Fibroblast of peridontal ligament (primary cell): Measurements from ENCODE around the gene AGR3.
"Not testable (repeated sequence)": the region's sequence is repeated elsewhere in the genome, so short reads cannot be mapped to it uniquely, and the experiment has no call there.

Experiments used
- DNase-seq: peaks from one replicate; pipeline ENCODE4 v3.0.0-alpha.2; 2010; ENCODE audit errors: extremely low read depth

The AGR3 gene

DNA sequence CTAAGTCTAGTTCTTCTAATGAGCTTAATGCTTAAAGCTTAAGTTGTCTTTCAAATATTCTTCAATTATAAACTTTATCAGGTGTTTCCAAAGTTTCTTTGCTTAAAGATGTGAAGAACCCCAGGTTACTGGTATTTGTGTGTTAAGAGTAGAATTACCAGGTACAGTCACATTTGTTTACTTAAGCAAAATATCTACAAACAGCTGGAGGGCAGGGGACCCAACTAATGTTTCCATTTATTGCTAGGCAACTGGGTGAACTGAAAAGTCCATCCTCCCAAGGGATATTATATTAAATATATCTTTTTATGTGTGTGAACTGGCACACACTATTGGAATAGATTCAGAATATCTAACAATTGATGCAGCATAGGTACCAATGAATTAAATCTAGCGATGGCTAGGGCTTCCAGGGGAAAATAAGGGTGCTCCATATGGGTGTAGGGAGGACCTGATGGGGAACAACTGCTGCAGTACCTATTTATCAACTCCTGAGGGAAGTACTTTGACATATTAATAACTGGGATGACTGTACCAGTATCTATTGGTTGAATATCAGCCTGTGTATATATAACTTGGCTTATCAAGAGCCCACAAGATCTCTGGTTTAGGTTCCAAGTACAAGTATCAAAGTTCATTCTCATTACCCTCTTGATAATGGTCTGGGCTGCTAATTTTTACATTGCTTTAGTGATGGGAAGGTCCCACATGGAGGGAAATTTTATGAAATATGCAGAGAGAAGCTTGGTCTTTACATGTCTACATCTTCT, 10.3 kb upstream of the AGR3 start:
- DNase-seq: no peak

DNA sequence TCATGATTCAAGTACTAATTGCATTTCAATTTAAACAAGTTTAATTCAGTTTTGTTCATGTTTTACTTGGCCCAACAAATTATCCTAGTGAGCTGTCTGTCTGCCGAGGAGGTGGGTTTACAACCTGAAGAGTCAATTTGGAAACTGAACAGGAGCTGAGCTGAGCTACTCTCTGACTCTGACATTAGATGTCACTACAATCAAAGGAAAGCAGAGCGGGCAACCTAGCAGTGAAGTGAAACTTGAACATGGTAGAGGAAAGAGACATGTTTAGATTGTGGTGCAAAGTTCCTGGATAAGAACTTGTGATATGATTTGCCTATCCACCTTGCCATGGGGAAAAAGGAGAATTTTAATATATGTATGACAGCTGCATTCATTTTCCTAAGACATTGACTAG, 9.6 kb upstream of the AGR3 start:
- DNase-seq: peak; percentile 87

DNA sequence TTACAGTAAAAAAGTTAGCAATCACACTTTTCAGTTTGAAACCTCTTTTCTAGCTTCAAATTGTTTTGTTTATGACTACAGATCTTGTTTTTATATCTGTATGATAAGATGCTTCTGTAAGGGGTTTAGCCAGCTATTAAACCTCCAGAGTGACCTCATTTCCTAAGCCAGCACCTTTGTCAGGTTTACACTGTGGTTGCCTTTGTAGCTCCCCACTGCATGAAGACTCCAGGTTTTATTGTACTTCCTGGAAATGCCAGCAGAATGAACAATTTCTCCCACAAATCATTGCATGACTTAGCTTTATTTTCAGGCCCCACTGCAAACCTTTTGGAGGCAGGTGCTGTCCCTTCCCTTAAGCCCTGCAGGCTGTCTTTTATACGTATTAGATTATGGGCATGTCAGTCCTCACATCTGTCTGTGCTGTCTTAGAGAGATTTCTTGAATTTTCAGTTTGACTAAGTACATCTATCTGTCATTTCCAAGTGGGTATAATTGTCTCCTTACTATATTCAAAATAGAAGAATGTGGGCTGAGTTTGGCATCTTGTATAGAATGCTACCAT, 8.2 kb upstream of the AGR3 start:
- DNase-seq: no peak

DNA sequence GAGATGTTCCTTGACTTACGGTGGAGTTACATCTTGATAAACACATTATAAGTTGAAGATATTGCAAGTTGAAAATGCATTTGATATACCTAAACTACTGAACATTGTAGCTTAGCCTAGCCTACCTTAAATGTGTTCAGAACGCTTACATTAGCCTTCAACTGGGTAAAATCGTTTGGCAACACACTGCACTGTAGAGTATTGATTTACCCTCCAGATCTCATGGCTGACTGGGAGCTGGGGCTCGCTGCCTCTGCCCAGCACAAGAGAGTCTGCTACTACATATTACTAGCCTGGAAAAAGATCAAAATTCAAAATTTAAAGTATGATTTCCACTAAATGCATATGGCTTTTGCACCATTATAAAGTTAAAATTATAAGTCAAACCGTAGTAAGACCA, 7.5 kb upstream of the AGR3 start:
- no peak for DNase-seq

DNA sequence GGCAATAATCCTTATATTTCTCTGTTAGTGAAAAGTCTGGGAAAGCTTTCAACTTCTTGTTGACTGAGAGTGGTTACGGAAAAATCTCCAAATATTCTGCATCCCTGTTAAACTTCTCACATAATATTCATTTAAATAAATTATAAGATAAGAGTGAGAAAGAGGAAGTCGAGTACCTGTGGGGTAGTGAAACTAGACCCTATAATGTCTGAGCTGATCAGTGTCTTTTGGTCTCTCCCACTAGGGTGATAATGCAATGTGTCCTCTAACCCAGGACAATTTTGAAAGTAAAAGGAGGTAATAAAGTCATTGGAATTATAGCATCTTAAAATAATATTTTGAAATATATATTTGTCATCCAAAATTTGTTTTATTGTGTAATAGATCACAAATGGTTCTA, 2.1 kb upstream of the AGR3 start:
- no peak for DNase-seq

DNA sequence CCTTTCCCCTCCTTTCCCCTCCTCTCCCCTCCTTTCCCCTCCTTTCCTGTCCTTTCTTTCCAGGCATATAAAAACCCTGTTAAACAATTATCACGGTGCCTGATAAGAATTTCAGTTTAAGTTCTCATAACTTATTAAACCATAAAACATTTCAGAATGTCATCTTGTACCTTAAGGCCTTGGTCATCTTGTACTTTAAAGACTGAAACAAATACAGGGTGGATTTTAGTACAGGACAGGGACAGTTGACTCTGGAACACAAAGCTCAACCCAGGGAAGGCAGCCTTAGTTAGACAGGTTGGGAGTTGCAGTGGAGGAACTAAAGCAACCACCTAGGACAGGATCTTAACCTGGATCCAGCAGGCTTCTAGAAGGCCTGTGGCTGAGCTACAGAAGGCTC, 1.2 kb downstream of the AGR3 start:
- no peak for DNase-seq

DNA sequence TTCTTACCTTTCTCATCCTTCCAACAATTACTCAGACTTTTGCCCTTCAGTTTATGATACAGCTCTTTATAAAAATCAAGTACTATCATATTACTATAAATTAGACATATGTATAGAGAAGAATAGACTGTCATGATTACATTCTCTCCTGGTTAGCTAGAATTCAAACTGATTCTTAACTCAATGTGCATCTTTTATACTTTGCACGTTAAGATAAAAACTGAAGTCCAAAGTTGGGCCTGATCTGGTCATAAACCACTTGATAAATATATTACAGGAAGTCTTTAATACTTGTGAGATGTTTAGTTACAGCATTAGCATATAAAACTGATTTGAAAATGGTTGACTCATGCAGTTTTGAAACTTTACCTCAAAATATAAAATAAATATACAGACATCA, 2.6 kb downstream of the AGR3 start:
- DNase-seq: no peak

DNA sequence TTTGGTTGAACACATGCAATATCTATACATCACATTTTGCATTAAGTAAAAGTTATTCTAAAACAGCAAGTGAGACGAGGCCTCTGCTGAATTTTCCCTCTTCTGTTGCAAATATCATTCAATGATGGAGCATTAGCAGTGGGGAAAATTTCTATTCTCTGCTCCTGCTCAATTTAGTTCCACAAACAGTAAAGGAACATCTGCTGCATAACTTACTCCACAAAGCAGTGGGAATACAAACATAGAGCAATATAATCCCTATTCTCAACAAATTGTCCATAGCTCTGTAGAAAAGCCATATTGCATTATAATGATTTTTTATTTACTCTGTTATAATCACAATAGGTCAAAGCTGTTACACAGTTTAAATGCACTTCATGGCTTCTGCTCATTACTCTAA, 5.9 kb downstream of the AGR3 start:
- no peak for DNase-seq

DNA sequence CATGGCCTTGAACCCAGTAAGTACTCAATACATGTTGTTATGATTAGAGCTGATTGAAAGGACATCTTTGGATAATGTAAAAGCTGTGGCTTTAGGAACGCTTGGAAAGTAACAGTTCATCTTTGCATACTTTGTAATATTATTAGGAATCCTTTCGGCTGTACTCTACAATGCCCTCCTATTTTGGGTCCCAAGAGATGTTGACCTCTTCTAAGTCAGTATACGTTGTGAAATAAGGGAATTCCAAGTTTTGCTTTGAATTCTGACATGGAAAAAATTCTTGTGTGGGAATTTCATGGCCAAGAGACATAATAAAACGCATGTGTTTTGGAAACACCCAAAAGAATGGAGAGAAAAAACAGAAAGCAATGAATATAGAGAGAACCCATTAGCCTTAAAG, 7.7 kb downstream of the AGR3 start:
- DNase-seq: peak; percentile 67

DNA sequence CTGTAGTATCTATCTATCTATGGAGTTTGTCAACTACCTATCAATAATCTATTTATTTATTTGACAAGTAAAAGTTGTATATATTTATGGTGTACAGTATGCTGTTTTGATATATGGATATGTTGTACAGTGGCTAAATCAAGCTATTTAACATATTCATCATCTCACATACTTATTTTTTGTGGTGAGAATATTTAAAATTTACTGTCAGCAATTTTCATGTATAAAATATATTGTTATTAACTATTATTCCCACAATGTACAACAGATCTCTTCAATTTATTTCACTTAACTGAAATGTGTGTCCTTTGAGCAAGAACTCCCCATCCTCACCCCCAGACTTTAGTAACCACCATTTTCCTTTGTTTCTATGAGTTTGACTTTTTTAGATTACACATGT, 14.5 kb downstream of the AGR3 start:
- no peak for DNase-seq

DNA sequence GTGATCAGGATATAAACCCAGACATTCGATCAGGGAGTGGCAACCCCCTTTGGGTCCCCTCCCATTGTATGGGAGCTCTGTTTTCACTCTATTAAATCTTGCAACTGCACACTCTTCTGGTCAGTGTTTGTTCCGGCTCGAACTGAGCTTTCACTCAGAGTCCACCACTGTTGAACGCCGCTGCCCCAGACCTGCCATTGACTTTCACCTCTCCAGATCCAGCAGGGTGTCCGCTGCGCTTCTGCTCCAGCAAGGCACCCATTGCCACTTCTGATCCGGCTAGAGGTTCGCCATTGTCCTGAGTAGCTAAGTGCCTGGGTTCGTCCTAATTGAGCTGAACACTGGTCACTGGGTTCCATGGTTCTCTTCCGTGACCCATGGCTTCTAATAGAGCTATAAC, 28.6 kb downstream of the AGR3 start:
- not testable (repeated sequence) for DNase-seq

DNA sequence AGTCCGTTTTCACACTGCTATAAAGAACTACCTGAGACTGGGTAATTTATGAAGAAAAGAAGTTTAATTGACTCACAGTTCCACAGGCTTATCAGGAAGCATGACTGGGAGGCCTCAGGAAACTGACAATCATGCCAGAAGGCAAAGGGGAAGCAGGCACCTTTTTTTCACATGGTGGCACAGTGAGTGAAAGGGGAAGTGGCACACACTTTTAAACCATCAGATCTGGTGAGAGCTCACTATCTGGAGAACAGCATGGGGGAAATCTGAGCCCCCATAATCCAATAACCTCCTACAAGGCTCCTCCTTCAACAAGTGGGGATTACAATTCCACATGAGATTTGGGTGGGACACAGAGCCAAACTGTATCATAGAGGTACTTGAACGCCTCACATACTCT, 30.0 kb downstream of the AGR3 start:
- no peak for DNase-seq

DNA sequence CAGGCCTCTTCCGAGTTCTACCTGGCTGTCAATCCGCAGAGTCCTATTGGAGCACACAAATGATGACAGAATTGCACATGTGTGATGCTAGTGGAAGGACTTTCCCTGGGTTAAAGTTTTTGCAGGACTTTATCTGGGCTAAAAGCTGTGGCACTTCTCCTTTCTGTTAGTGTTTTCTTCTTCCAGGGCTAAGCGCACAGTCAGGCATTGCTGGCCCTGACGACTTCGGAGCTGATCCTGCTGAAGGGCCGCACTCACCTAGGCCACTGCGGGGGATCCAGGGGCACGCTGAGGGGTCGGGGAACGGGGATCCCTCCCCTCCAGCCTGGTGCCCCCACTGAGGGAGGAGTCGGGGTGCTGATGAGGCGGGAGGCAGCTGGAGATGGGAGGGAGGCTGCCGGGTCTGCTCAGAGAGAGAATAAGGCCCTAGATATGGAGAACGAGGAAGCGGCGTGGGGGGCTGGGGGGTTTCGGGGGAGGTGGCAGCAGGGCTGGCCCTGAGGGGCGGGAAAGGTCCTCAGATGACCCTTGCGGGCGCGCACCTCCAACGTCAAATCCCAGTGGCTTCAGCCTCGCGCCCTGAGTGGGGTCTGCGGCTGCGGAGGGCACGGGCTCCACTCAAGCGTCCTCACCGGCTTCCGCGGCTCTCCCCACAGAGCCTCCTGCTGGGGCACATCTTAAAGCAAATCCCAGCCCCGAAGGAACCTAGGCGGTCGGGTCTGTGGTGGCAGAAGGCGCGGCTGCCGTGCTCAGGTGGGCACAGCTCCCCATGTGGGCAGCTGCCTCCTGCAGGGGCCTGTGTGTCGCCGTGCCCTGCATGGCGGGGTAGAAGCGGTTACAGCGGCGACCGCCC, 30.9 kb downstream of the AGR3 start:
- DNase-seq: no peak

DNA sequence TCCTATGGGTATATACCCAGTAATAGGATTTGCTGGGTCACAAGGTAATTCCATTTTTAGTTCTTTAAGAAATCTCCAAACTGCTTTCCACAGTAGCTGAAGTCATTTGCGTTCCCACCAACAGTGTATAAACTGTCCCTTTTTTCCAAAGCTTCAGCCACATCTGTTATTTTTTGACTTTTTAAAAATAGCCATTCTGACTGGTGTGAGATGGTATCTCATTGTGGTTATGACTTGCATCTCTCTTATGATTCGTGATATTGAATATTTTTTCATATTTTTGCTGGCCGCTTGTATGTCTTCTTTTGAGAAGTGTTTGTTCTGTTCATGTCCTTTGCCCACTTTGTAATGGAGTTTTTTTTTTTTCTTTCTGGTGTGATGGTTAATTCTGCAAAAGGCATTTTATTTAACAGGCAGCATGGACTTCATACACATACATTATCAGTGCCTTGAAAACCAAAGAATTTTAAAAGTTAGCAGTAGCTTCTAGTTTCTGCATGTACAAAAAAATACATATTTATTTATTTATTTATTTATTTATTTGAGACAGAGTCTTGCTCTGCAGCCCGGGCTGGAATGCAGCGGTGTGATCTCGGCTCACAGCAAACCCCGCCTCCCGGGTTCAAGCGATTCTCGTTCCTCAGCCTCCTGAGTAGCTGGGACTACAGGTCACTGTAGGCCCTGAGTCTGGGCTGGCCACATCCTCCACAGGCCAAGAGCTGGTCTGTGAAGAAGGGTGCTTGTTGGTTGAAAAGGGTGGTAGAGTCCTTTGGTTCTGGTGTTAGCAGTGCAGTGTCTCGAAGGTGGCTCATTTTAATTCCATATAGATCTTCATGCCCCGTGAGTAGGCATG, 32.3 kb downstream of the AGR3 start:
- no peak for DNase-seq

DNA sequence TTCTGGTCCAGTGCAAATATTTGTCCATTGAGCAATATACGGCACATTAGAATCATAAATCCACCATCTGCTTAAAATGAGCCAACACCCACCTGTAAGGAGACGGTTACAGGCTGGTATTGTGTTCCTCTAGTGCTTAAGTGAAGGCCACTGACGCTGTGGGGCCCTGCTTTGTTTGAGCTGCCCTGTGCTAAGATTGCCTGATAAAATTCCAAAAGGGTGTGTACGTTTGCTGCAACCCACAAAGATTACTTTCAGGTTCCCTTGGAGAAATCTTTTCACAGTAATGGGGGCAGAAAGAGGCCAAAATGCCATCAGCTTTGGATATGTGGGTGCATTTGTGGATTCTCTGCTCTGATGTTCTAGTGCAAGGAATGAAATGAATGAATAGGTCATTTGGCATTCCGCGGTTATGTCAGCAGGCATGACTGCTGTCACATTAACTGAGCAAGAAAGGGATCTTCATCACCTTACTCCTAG, 34.4 kb downstream of the AGR3 start:
- no peak for DNase-seq

DNA sequence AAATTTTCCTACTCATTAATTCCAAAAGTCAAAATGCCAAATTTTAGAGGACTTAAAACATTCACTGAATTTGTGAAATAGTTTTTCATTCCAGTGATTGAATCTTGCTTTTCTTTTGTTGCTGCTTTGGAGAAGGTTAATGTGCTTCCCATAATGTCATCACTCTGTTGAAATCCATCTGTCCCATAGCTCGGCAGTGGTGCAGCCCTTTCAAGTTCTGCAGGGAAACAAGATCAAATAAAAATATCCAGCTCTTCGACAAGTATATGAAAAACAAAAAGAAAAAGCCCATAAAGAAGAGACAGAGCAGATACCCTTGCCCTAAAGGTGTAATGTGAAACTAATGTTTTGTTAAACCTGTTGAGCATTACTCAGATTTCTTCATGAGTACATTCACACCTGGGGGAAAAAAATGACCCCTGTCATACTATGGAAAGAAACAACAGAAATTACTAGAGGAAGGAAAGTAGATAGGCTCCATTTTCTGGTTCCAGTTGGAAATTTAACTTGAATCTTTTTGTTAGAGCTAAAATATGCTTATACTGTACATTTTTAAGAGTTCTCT, 35.1 kb downstream of the AGR3 start:
- DNase-seq: no peak

DNA sequence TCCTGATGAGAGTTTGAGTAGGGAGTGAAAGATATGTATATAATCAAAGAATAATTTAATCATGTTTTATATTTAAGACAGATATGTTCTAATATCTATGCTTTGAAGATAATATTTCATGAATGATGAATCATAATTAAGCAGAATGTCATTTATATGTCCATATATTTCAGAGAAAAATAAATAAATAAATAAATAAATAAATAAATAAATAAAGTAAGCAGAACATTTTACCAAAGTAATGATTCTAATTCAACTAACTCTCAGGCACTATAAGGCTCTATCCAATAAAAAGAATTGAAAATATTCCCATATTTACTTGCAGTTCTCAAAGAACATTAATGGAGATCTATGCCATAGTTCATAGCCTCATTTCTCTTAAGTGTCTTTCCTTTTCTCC, 36.0 kb downstream of the AGR3 start:
- no peak for DNase-seq

DNA sequence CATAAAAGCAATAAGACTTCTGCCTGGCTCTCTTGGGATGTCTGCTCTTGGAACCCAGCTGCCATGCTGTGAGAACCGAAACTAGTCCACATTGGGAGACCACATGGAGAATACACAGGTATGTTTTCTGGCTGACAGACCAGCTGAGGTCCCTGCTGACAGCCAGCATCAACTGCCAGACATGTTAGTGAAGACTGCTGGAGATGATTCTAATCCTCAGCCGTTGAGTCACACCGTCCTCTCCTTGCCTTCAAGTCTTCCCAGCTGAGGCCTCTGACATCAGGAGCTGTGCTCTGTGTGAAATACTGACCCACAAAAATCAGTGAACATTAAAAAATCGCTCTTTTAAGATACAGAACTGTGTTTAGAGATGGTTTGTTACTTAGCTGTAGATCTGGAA, 40.1 kb downstream of the AGR3 start:
- no peak for DNase-seq

DNA sequence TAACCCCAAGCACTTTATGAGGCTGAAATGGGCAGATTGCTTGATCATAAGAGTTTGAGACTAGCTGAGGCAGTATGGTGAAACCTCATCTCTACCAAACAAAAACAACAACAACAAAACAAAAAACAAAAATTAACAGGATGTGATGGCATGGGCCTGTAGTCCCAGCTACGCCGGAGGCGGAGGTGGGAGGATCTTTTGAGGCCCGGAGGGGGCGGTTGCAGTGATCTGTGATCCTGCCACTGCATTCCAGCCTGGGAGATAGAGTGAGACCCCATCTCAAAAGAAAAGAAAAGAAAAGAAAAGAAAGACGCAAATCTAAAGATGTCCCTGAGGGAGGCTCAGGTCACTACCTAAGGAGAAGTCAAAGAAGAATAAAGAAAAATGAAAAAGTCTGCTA, 41.7 kb downstream of the AGR3 start:
- no peak for DNase-seq

DNA sequence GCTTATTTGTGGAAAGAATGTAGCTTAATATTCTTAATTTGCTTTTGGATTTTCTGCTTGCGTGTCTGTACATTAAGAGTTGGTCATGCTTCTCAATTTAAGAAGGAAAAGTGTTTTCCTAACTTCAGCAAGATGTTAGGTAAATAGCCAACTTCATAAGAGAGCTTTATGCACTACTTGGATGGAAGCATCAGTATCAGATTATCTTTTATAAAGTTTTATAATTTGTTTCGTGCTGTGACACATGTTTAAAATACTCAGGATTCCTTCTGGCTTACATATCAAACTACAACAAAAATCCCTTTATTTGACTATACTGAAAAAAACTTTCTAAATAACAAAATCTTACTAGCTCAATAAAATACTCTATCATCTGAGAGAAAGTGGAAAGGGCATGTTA, 42.1 kb downstream of the AGR3 start:
- peak; percentile 50 for DNase-seq

DNA sequence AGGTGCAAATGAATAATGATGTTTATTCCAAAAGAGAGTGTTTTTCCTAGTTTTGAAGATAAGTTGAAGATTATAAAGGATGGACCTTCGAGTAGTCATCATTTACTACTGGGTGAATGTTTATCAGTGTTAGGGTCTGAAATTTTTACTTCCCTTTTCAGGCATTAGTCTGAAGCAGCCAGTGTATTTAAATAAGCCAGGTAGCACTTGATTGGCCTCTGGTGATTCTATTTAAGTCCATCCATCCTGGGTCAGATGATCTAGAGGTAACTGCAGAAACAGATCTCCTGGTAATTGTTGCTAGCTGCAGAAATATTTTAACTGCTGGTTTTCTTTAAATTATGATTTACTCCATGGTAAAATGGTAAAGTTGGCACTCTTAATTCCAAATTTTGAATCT, 42.9 kb downstream of the AGR3 start:
- no peak for DNase-seq

DNA sequence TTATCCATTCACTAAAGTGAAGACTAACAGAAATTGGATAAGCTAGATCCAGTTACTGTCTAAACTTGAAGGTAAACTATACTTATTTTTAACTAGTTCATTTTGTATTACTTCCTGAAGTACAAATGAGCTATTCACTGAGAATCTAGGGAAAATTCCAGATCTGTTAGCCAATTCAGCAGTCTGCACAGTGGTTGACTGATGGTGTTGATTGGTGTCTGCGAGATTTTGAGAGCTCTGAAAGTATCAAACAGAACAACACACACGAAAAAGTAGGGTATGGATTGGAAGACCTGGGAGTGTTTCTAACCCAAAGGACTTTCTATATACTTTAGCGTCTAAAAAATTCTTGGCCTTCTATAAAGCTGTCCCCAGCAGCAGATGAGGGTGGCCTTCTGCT, 43.4 kb downstream of the AGR3 start:
- no peak for DNase-seq
